Mucosa of gallbladder (tissue), 1 donor: ENCODE measurements around the gene GLIPR1L2. TPM values are rescaled to one million over a fixed set of nuclear protein-coding genes. Genes with fewer than 3 reads are reported as not detected.
A peak's percentile ranks its signal among the peaks of the same experiment; 100 is the strongest.

Experiments used
- DNase-seq: peaks from one replicate; pipeline ENCODE4 v3.0.0-alpha.2; 2020; ENCODE audit warnings: low spot score
- total RNA-seq: library from RNA; stranded (reverse); gene quantifications from one replicate; pipeline ENCODE4 v1.2.1, GENCODE V29; 2021
- donor health status: DM: no; HTN: no; CAD: no.

Gene GLIPR1L2
- total RNA-seq, 1 donor from 2014 or later, result 0.78 TPM

DNA sequence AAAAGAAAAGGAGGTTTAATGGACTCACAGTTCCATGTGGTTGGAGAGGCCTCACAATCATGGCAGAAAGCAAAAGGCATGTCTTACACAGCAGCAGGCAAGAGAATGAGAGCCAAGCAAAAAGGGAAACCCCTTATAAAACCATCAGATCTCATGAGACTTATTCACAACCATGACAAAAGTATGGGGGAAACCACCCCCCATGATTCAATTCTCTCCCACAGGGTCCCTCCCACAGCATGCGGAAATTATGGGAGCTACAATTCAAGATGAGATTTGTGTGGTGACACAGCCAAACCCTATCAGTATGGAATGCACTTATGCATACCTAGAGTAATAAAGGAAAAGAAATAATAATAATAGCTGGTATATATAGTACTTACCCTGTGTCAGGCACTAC lies 85.2 kb downstream of the GLIPR1L2 start:
- no peak for DNase-seq

DNA sequence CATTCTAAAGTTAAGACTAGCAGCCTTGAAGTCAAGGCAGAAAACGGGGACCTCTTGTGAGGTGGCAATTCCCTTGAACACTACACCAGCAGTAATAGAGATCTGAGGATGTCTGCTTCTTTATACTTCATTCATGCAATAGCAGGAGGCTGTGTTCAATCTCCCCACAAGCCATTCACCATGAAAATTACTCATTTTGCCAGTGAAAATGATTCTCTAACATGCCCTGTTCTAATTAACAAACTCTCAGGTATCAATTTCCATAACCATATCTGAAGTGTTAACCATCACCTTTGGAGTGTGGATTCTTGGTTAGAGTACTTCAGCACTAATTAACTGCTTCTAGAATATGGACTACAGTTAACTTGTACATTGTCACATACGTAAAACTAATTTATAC lies 86.2 kb downstream of the GLIPR1L2 start:
- no peak for DNase-seq

GRCh38 chr12:75478116-75478794 lies 87.4 kb downstream of the GLIPR1L2 start:
- DNase-seq, result peak; percentile 22

DNA sequence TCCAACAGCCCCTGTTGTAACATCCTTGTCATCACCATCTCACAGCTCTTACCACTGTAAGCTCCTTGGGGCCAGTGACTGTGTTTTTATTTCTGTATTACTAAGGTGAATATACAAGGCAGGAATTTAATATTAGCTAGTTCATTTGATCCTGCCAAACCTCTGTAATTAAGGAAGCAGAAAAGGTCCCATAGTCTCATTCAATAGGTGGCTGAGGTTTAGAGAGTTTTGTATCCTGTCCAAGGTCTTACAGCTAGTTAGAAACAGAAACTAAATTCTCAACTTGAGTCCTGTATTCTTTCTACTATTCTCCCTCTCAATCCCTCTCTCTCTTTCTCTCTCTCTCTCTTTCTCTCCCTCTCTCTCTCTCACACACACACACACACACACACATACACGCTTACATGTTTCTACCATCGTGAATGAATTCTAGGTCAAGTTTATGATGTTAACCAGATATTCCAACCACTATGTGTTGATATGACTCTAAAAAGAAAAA lies 89.1 kb downstream of the GLIPR1L2 start:
- DNase-seq, result no peak

GRCh38 chr12:75480469-75480949 lies 89.6 kb downstream of the GLIPR1L2 start, which contains the start of gene GLIPR1:
GLIPR1 (plus strand) TSS chr12:75480755; CDS start chr12:75480881, 126 bp downstream.
- peak; percentile 76 for DNase-seq

GRCh38 chr12:75481013-75481705 lies 90.3 kb downstream of the GLIPR1L2 start:
- no peak for DNase-seq

GRCh38 chr12:75481774-75482173 lies 90.9 kb downstream of the GLIPR1L2 start:
- DNase-seq, result no peak

Other genes starting within 250 kb of the GLIPR1L2 start
- gene KCNC2, start 181.2 kb upstream of the GLIPR1L2 start, total RNA-seq, result not detected
- gene CAPS2, start 60.8 kb upstream of the GLIPR1L2 start, total RNA-seq, result 12.4 TPM
- gene GLIPR1L1, start 56.4 kb upstream of the GLIPR1L2 start, total RNA-seq, result not detected
- 44.4 TPM for gene GLIPR1, start 89.7 kb downstream of the GLIPR1L2 start, total RNA-seq
- gene KRR1, start 120.5 kb downstream of the GLIPR1L2 start, total RNA-seq, result 34.4 TPM